H1 (cell line): ENCODE measurements around the gene TNS4. TPM values are rescaled to one million over a fixed set of nuclear protein-coding genes. Genes with fewer than 3 reads are reported as not detected.

Source experiments
- SIN3A ChIP-seq, 2 experiments: IDR thresholded peaks in 1 of 2; conservative IDR thresholded peaks in 1 of 2; 2 replicates each; pipeline ENCODE4 v1.6.1; 2011 to 2012; ENCODE audit warnings: low read length in 2 of 2, improper control_type of control experiment in 1 of 2, low read depth in 1 of 2, mild to moderate bottlenecking in 1 of 2
- polyA plus RNA-seq, 7 experiments: library from polyadenylated mRNA; depleted of rRNA in 3 of 7; stranded (reverse) in 5 of 7; unstranded in 2 of 7; fragments of >200 nt in 5 of 7; fragments of 200-250 nt in 2 of 7; gene quantifications; 1 replicate in 5 of 7; 2 replicates in 1 of 7; 4 replicates in 1 of 7; pipeline versions ENCODE4 v1.2.1 to v1.2.3, GENCODE V29; 2011 to 2013; ENCODE audit warnings: missing spikeins in 2 of 7, mixed read lengths in 2 of 7
- total RNA-seq: library from RNA; stranded (reverse); fragmentation: NEBNext Ultra II Directional; extraction: Animal tissue kit (Norgen Biotek cat#: 25700); gene quantifications from 2 replicates; pipeline ENCODE4 v1.2.1, GENCODE V29; 2021

TNS4 gene
- total and polyA plus RNA-seq, 2 of the 8 experiments (the other 6 are each of a cell fraction or from before 2014, with no cell fraction given), result 0.20 to 0.21 TPM

DNA sequence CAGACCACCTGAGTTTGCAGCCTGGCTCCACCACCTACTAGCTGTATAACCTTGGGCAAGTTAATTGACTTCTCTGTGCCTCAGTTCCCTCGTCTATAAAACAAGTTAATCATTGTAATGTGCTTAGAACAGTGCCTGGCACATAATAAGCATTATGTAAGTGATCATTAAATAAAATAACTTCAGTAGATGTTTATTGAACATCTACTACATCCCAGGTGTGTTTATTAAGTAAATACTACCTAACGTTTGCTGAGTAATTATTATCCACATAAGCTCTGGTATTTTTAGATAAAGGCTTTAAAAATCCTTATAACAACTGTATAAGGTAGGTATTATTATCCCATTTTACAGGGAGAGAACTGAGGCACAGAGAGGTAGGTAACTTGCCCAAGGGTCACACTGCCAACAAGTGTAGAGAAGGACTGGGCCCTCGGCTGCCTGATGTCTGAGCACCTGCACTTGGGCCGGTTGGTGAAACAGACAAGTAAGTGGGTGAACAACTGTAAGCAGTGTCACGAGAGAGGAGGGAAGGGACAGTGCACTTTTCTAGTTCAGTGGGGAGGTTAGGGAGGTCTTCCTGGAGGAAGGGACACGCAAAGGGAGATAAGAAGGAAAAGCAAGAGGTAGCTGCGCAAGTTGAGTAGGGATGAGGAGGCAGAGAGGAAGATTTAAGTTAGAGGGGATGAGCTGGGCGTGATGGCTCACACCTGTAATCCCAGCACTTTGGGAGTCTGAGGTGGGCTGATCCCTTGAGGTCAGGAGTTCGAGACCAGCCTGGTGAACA lies 4.6 kb downstream of the TNS4 start (continued):
- no peak for TF ChIP-seq SIN3A (conservative IDR thresholded peaks at IDR 0.05 in 1 of 2, IDR thresholded peaks at IDR 0.05 in 1 of 2; ENCODE audit: low read depth in 1 of 2, low read length in 2 of 2)
